Right kidney (tissue), 9 donors: ENCODE measurements around the gene ANKRD2.
"Not testable (repeated sequence)": the region's sequence is repeated elsewhere in the genome, so short reads cannot be mapped to it uniquely, and the experiment has no call there.

Experiments
- DNase-seq: peaks from one replicate; pipeline ENCODE4 v3.0.0-alpha.2; 2016
- long read RNA-seq, 8 donors: transcript quantifications; one replicate each; lab custom pipeline, GENCODE V29; 2026

ANKRD2 gene, protein sequence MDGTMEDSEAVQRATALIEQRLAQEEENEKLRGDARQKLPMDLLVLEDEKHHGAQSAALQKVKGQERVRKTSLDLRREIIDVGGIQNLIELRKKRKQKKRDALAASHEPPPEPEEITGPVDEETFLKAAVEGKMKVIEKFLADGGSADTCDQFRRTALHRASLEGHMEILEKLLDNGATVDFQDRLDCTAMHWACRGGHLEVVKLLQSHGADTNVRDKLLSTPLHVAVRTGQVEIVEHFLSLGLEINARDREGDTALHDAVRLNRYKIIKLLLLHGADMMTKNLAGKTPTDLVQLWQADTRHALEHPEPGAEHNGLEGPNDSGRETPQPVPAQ
- long read RNA-seq, donor 1: 0 reads
- long read RNA-seq, donor 2: 0 reads
- long read RNA-seq, donor 3: 0 reads
- long read RNA-seq, donor 4: 0 reads
- long read RNA-seq, donor 5: 0 reads
- long read RNA-seq, donor 6: 0 reads
- long read RNA-seq, donor 7: 0 reads
- long read RNA-seq, donor 8: 0 reads

DNA sequence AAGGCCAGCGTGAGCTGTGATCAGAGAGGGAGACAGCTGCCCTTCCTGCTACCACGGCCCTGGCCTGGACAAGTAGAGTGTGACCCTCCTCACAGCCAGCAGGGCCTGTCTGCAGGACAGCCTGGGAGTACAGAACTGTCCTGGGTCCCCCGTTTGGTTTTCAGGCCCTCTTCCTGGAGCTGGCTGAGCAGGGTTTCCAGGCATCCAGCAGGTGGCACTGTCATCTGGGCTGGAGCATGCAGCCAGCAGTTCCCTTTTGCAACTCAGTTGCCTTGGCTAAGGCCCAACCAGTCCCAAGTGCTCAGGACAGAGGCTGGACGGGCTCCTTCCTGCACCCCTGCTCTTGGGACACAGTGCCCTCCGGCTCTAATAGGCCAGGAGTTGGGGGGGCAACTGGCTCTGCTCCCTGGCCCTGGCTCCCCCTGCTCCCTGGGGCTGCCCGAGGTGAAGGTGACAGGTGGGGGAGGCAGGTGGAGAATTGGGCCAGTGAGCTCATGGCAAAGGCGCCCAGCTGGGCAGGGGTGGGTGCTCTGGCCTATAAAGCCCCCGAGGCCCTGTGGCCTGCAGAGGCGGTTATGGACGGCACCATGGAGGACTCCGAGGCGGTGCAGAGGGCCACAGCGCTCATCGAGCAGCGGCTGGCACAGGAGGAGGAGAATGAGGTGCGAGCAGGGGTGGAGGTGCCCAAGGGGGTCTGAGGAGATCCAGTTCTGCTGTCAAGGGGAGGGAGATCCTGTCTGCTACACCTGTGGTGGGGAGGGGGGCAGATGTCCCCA is at the start of gene ANKRD2:
Gene ANKRD2 (plus strand): TSS at position 566 of the 776 bp plus-strand sequence. CDS start 10 bp downstream, at position 576.
- DNase-seq: peak; percentile 58

DNA sequence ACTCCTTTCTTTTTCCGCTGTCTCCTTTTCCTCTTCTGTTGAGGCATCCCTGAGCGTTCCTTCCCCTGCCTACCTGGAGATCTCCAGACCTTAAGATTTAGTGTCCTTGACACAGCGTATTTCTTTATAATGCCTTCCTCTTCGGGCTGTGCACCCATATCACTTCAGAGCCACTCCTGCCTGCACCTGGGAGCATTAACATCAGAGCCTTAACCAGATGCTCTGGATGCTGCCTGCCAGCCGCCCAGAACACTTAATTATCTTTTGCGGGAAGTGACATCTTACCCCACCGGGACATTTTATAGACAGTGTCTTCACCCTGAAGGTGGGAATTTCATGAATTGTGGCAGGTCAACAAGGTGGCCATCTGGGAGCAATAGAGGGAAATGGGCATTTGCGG is 49.6 kb upstream of the ANKRD2 start:
- DNase-seq: no peak

DNA sequence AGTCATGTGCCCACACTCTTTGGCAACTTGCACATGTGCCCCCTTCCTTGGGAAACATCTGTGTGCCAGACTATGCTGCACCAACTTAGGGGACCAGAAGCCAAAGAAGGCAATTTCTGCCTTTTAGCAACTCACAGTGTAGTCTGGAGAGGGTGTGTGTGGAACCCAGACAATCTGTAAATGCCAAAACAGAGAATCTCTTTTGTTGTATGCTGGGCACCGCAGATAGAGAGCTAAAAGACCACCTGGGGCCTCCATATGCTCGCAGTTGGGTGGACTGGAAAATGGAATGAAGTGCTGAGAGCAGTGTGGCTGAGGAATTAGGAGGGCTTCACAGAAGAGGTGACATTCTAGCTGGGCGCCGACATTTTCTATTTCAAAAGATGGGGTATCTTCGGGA is 47.5 kb upstream of the ANKRD2 start:
- DNase-seq: no peak

DNA sequence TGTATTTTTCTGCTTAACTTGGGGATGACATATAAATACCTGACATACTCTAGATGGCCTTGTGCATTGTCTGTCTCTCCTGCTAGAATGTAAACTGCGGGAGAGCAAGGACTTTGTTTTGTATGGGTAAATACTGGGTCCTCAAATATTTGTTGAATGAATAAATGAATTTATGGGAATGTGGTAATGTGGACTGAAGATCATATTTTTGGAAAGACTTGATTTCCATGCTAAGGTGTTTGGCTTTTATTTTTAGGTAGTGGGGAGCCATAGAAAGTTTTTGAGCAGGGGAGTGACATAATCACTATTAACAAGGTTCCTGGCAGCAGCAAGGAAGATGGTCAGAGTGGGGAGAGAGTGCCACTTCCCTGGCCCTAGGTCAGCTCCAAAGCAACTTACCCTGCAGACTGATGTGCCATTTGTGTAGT is 46.9 kb upstream of the ANKRD2 start:
- DNase-seq: no peak

DNA sequence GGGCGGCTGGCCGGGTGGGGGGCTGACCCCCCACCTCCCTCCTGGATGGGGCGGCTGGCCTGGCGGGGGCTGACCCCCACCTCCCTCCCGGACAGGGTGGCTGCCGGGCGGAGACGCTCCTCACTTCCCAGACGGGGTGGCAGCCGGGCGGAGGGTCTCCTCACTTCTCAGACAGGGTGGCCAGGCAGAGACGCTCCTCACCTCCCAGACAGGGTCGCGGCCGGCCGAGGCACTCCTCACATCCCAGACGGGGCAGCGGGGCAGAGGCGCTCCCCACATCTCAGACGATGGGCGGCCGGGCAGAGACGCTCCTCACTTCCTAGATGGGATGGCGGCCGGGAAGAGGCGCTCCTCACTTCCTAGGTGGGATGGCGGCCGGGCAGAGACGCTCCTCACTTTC is 43.7 kb upstream of the ANKRD2 start:
- DNase-seq: not testable (repeated sequence)

DNA sequence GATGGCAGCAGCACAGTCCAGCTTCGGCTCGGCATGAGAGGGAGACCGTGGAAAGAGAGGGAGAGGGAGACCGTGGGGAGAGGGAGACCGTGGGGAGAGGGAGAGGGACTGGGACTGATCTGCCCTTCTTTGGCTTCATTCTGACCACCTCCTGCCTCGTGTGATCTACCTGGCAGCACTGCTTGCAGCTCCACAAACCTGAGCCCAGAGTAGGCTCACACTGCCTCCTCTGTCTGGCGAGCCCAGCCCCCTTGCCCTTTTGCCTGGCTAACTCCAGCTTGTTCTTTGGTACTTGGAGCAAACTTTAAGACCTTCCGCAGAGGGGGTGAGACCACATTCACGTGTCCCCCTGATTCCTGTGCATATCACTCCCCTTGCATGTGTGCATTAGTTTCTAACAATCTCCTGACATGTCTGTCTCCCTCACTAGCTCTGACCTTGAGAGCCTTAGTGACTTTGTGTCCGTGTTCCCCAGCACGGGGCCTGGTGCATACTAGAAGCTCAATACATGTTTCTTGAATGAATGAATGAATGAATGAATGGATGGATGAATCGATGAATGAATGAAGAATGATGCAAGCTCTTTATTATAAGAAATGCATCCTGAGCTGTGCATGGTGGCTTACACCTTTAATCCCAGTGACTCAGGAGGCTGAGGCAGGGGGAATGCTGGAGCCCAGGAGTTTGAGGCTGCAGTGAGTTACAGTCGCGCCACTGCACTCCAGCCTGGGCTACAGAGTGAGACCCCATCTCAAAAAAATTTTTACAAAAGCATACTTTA is 42.7 kb upstream of the ANKRD2 start:
- DNase-seq: no peak

DNA sequence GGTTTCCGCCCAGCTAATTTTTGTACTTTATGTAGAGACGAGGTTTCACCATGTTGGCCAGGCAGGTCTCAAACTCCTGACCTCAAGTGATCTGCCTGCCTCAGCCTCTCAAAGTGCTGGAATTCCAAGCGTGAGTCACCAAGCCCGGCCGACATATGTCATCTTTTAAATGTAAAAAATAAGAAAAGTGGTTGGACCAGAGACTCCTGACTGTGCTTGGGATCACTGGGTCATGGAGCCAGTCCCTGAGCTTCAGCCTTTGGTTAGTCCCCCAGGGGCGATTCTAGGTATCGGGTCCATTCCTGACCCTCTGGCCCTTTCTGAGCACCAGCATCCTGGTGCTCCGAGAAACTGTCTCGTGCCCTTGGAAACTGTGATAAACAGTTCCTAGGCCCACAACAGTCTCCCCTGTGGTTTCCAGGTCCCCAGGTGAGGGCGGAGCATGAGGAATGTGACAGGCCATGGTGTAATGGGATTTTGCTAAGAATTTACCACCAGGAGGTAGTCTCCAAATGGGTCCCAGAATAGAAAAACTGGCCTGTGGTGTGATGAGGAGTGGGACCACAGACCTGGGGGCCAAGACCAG is 41.1 kb upstream of the ANKRD2 start:
- no peak for DNase-seq

DNA sequence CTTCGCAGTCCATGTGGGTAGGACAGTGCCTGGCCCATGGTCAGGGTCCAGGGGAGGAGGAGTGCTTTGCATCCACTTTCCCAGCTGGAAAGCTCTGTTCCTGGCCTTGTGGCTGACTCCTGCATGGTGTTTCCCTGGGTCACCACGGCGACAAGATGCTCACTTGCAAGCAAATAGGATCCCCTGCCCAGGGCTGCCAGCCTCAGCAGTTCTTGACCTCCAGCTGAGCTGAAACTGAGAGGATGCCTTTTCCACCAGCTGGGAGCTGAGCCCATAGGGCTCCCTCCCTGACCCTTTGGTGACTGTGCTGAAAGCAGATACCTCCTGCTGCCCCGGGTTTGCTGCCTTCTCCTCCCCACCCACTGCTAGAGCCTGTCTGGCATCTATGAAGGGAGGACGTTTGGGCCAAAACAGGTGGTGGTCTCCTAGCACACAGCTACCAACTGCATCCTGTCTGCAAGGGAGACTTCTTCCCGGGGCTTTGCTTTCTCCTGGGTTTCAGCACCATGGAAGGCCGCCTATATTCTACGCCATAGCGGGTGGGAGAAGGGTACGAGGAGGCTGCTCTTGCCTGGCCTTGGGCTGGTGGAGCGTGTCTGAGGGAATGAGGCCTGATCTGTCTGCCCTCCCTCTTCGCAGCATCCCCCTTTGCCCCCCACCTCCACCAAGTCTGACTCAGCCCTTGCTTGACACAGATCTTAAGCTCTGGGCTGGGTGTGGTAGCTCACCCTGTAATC is 39.5 kb upstream of the ANKRD2 start:
- peak; percentile 47 for DNase-seq

DNA sequence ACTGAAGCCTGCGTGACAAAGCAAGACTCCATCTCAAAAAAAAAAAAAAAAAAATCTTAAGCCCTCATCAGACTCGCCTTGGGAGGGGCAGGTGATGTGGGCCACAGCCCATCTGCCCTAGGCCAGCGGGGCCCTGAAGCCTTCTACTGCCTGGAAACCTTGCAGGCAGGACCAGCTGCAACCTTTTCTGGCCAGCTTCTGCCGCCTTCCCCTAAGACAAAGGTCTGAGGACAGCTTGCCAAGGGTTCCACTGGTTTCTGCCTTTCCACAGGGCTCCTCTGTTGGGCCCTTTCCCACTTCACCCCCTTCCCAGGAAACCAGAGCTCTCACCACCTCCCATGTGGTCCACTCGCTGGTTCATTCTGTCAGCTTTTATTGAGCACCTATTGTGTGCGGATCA is 38.7 kb upstream of the ANKRD2 start:
- DNase-seq: no peak

DNA sequence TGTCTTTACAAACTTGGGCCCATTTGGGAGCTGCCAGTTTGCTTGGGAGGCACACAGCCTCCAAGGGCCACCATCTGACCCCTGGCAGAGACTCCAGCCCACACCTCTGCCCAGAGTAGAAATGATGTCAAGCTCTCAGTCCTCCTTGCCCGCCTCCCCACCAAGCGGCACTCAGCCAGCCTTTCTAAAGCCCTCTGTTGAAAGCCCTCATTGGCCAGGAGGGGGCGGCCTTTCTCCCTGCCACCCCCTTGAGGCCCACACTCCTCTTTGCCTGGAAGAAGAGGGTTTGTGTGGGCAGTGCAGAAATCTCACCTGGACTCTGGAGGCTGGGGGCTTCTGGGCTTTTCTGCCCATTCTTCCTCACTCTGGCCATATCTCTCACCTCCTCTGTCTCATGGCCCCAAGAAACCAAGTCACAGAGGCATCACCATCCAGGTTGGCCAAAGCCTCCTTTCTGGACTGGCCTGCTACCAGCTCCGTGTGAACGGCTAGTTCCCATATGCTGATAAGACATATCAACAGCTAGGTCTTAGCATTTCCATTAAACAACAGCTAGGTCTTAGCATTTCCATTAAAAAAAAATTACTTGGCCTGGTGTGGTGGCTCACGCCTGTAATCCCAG is 37.7 kb upstream of the ANKRD2 start:
- no peak for DNase-seq

DNA sequence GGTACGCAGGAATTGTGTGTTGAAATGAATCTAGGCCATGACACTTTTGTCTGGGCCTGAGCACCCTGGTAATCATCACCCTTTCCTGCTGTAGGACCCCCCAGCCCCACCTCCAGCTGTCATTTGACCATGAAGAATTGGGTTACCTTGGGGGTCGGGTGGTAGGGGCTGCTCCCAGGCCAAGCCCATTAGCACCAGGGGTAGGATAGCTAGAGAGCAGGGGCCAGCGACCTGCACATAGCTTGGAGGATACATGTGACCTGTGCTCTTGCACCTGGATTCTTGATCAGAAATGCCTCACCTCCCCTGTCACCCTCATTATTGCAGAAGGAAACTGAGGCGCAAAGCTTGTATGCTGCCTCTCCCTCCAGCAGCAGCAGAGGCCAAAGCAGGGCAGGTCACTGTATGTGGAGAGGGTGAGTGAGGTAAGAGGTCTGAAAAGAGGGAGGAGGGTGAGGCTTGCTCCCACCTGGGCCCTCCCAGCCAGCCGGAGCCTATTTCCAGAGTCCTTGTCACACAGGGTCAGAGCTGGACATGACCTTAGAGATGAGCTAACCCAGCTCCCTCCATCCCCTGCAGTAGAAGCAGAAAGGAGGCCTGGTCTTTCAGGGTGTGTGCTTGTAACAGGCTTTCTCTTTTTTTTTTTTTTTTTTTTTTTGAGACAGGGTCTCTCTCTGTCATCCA is 35.3 kb upstream of the ANKRD2 start:
- no peak for DNase-seq

DNA sequence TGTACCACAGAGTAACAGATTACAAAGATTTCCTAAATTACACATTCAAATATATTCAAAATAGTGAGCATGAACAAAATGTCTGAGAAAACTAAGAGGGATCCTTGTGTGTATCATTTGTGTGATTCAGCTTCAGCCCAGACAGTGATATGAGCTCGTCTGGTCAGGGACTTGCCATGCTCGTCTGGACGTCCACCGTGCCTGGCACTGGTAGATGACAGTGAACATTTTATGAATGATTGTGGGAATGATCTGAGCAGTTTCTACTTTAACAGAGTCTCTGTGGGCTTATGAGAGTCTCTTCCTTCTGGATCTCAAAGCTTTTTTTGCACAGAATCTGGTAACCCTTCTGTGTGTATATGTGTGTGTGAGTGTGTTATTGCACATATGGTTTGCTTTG is 34.2 kb upstream of the ANKRD2 start:
- DNase-seq: no peak

DNA sequence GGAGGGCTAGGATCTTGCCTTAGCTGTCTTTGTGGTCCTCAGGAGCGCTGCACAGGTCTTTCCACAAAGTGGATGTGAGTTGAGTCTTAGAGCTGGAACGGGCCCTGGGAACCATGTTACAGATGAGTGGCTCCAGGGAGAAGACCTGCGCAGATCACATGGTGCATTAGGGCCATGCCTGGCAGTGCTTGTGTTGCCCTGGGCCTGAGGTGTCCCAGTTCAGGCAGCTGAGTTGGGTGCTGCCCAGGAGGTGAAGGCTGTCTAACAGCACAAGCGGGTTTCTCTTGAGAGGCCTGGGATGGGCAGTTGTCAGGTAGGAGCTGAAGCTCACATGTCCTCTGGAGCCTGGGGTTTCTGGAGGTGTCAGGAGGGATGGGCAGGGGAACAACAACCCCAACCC is 33.7 kb upstream of the ANKRD2 start:
- DNase-seq: no peak

DNA sequence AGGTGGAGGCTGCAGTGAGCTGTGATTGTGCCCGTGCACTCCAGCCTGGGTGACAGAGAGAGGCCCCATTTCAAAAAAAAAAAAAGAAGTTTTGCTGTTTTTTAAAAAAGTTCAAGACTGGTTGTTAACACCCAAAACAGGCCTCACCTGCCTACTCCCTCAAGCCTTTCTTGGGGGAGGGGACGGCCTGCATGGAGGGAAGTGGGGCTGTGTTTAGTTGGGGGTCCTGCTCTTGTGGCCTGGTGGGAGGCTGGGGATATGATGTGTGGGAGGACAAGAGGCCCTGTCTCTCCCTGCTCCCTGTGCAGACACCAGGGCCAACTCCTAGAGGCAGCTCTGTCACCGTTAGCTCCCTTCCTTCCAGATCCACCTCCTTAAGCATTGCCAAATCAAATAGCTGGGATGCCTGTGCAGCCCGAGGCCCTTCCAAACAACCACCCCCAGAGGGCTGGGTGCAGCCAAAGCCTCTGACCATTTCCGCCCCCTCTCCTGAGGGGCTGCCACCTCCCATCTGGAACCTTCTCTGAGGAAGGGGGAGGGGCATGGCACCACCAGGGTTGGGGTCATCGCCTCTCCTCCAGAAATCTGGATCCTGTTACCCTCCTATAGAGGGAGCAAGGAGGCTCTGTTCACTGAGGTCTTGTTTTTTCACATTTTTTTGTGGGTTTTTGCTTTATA is 32.9 kb upstream of the ANKRD2 start:
- peak; percentile 56 for DNase-seq

DNA sequence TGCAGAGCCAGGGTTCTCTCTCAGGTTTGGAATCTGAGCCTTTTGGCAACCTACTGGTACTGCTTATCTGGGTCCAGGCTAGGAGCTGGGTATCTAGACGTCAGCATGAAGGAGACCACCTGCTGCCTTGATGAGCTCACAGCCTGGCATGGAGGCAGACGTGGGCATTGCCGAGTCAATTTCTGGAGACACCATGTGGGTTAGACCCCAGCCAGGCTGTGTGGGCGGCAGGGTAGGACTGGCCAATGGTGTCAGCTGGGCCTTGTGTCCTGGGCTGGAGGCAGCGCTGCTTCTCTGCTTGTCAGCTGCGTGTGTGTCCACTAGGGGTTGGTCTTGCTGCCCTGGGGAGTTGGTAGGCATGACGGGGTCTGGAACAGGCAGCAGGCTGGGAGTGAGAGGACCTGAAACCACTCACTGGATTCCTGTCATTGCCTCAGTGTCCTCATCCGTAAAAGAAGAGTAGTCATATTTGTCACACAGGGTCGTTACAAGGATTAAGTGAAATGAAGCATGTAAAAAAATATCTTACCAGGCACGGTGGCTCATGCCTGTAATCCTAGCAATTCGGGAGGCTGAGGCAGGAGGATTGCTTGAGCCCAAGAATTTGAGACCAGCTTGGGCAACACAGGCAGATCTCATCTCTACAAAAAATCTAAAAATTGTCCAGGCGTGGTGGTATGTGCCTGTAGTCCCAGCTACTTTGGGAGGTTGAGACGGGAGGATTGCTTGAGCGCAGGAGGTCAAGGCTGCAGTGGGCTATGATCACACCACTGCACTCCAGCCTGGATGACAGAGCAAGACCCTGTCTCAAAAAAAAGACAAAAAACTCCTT is 31.7 kb upstream of the ANKRD2 start:
- no peak for DNase-seq

DNA sequence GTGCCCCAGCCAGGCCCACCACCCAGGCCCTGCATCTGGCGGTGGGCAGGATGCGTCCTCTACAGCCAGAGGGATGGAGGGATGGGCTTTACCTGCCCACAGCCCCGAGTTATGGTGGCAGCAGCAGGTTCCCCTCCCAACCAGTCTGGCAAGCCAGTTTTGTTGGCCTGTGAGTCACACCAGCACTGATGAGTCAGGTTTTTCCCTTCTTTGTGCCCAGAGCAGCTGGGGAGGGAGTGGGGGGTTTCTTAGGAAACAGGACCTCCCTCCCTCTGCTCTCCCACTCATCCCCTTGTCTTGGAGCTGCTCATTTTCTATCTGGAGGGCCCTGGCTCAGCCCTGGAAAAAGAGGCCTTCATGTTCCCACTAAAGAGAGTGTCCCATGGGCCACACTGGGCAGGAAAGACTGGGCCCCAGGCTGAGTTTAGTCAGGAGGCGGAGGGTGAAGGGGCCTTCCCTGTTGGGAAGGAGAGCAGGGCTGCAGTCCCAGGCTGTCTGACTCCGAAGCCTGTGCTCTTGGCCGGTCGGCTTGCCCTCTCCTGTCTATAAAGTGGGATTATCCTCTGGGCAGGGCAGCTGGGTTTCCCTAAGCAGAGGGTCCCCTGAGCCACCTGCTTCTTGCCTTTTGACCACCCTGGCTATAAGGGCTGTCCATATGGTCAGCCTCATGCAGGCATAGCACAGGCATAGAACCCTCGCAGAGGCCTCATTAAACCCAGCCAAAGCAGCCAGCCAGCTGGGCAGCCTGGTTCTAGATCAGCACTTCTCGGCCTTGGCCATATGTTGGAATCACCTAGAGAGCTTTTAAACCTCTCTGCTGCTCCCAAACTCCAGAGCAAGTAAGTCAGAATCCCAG is 30.2 kb upstream of the ANKRD2 start:
- DNase-seq: no peak

DNA sequence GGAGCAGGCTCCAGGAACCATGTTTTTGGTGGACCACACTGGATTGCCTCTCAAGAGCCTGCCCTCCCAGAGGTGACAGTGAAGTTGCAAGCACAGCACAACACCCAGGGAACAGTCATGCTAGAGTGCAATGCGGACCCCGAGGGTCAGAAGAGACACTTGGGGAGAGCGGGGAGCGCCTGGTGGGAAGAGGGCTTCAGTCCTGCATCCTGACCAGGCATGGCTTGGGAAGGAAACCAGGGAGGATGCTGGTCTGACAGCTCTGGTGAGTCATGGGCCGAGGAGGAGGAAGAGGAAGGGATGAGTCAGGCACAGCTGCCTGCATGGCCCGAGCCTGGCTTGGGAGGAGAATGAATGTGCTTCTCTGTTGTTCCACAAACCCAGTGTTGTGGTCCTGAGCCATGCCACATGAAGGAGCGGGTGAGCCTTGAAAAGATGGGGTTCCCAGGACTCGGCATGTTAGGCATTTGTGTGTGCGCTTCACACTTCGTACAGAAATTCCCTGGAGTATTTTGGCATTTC is 29.5 kb upstream of the ANKRD2 start:
- DNase-seq: no peak
